Lung (tissue), 12 donors: ENCODE measurements around the gene UNC5A. TPM values are rescaled to one million over a fixed set of nuclear protein-coding genes. Genes with fewer than 3 reads are reported as not detected.

ENCODE experiments used
- ATAC-seq: fragments of 200-7000 bp; cut with Tn5 transposase; one replicate; pipeline ENCODE4 v1.9.1; 2020; ENCODE audit warnings: moderate number of reproducible peaks; ENCODE audit not compliant: insufficient read depth, low FRiP score
- DNase-seq, 3 donors: peaks; one replicate each; pipeline ENCODE4 v3.0.0-alpha.2; 2013 to 2017
- H3K27ac ChIP-seq, 2 donors: one replicate each; pipeline ENCODE4 v1.5.1; 2013; ENCODE audit warnings: mild to moderate bottlenecking in 2 of 2, moderate library complexity in 2 of 2, control low read depth in 1 of 2, inconsistent platforms in 1 of 2, low read depth in 1 of 2, low read length in 1 of 2
- H3K27me3 ChIP-seq, 3 donors: one replicate each; pipeline ENCODE4 v1.5.1; 2013; ENCODE audit warnings: low read length in 2 of 3; ENCODE audit not compliant: control insufficient read depth in 3 of 3, insufficient read depth in 3 of 3
- H3K36me3 ChIP-seq, 4 donors: one replicate each; pipeline ENCODE4 v1.5.1; 2013; ENCODE audit warnings: low read length in 4 of 4, mild to moderate bottlenecking in 1 of 4, moderate library complexity in 1 of 4; ENCODE audit not compliant: control insufficient read depth in 4 of 4, insufficient read depth in 4 of 4
- H3K4me1 ChIP-seq, 5 donors: one replicate each; pipeline ENCODE4 v1.5.1; 2013; ENCODE audit warnings: low read length in 5 of 5, mild to moderate bottlenecking in 2 of 5, moderate library complexity in 1 of 5; ENCODE audit not compliant: control insufficient read depth in 5 of 5, insufficient read depth in 5 of 5
- H3K4me3 ChIP-seq: one replicate; pipeline ENCODE4 v1.5.1; 2013; ENCODE audit warnings: mild to moderate bottlenecking, control low read depth, moderate library complexity
- H3K9ac ChIP-seq, 2 donors: one replicate each; pipeline ENCODE4 v1.5.1; 2013; ENCODE audit warnings: low read length in 2 of 2, control low read depth in 1 of 2; ENCODE audit not compliant: insufficient read depth in 1 of 2
- H3K9me3 ChIP-seq, 4 donors: one replicate each; pipeline ENCODE4 v1.5.1; 2013; ENCODE audit warnings: low read length in 3 of 4, mild to moderate bottlenecking in 1 of 4, moderate library complexity in 1 of 4; ENCODE audit not compliant: control insufficient read depth in 4 of 4, insufficient read depth in 3 of 4
- WGBS, 2 donors: extraction: QIAGEN DNeasy Blood & Tissue Kit; methylation state at CpG; one replicate each; pipeline ENCODE4 v1.1.7; 2013; 5-methylcytosine and 5-hydroxymethylcytosine counted together
- polyA plus RNA-seq, 2 donors: library from polyadenylated mRNA; stranded (reverse); fragments of 200-250 nt; gene quantifications; one replicate each; pipeline ENCODE4 v1.2.1, GENCODE V29; 2013
- total RNA-seq, 2 donors: library from RNA; depleted of rRNA in 1 of 2; stranded (reverse); fragments of >200 nt in 1 of 2; gene quantifications; one replicate each; pipeline ENCODE4 v1.2.1, GENCODE V29; 2014 to 2021
- TF ChIP-seq, protein P1 (sequence below): IDR thresholded peaks from 2 replicates; pipeline ENCODE4 v1.5.1; 2012; ENCODE audit warnings: mild to moderate bottlenecking; ENCODE audit errors: control extremely low read depth, extremely low read depth
- donor health status: control.
- donor health status: control.
- donor health status: Bipolar disorder and iron deficiency.
- donor health status: healthy.
- donor health status: DM: yes; HTN: yes; CAD: no.

UNC5A gene
- total and polyA plus RNA-seq, 4 donors: 0.08 to 0.40 (median 0.13) TPM

DNA sequence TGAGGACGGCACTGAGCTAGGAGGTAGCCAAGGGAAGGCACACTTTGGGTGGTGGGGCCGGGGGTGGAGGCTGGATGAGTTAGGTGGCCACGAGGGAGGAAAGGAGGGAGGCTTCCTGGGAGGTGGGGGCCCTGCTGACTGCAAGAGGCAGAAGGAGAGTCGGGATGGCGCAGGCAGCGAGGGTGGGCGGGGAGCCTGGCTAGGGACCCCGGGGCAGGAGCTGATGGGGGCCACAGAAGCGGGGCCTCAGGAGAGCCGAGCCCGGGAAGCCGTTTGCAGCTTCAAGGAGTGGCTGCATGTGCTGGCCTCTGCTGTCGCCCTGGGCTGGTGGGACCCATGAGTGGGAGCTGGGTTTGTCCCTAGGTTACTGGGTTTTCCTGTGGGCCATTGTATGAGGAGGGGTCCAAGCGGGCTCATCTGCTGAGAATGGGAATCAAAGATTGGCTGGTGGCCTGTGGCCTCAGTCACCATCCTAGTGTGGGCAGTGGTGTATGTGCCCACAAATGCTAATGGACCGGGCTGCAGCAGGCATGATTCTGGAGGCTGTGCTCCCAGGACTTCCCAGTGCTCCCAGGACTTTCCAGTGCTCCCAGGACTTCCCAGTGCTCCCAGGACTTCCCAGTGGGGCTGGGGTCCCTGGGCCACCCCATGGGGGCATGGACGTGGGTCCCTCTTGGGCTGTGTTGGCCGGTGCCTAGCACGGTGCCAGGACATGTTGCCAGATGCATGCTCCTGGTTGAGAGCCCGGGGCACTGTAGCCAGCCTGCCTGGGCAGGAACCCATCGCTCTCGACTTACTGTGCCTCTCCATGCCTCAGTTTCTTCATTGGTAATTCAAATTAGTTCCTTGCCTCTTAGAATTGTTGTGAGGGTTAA, 40.2 kb downstream of the UNC5A start:
- Histone ChIP-seq H3K4me3 (no peak overlapping the region), H3K9ac (no peak overlapping the region), H3K27ac (no peak overlapping the region), H3K36me3 (no peaks in the 10 kb centered on the region), H3K9me3 (peaks cover 0 to 5% (median 0%) of the 10 kb centered on the region in 4 donors), H3K27me3 (peaks cover 0 to 21% (median 10%) of the 10 kb centered on the region in 3 donors), H3K4me1 (no peaks in the 10 kb centered on the region)
- 78 to 86% methylated on average over 21 of the region's 21 CpGs for WGBS, 2 donors
- no peak for DNase-seq
- TF ChIP-seq, protein P1, sequence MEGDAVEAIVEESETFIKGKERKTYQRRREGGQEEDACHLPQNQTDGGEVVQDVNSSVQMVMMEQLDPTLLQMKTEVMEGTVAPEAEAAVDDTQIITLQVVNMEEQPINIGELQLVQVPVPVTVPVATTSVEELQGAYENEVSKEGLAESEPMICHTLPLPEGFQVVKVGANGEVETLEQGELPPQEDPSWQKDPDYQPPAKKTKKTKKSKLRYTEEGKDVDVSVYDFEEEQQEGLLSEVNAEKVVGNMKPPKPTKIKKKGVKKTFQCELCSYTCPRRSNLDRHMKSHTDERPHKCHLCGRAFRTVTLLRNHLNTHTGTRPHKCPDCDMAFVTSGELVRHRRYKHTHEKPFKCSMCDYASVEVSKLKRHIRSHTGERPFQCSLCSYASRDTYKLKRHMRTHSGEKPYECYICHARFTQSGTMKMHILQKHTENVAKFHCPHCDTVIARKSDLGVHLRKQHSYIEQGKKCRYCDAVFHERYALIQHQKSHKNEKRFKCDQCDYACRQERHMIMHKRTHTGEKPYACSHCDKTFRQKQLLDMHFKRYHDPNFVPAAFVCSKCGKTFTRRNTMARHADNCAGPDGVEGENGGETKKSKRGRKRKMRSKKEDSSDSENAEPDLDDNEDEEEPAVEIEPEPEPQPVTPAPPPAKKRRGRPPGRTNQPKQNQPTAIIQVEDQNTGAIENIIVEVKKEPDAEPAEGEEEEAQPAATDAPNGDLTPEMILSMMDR: no peak
- ATAC-seq: no peak

GRCh38 chr5:176851380-176851779, 41.0 kb downstream of the UNC5A start:
- DNase-seq (no peak), ATAC-seq (no peak)
- H3K4me1 ChIP-seq: no peaks in the 10 kb centered on the region
- TF ChIP-seq, protein P1: no peak
- H3K9ac ChIP-seq: no peak overlapping the region
- H3K36me3 ChIP-seq: no peaks in the 10 kb centered on the region
- WGBS, 2 donors: 75 to 83% methylated on average over 11 to 12 of the region's 12 CpGs
- H3K27me3 ChIP-seq: peaks cover 0 to 18% (median 6%) of the 10 kb centered on the region in 3 donors
- no peaks in the 10 kb centered on the region for H3K9me3 ChIP-seq
- no peak overlapping the region for H3K4me3 ChIP-seq
- H3K27ac ChIP-seq: no peak overlapping the region

- TF ChIP-seq, protein P1: no peak
- Histone ChIP-seq H3K27me3 (peaks cover 0 to 14% (median 6%) of the 10 kb centered on the region in 3 donors), H3K36me3 (no peaks in the 10 kb centered on the region), H3K27ac (no peak overlapping the region), H3K4me3 (no peak overlapping the region), H3K4me1 (no peaks in the 10 kb centered on the region), H3K9me3 (no peaks in the 10 kb centered on the region), H3K9ac (no peak overlapping the region)
- 65 to 79% methylated on average over 17 of the region's 17 CpGs for WGBS, 2 donors
- ATAC-seq (no peak), DNase-seq (no peak)
Measured at GRCh38 chr5:176851871-176852658, 41.7 kb downstream of the UNC5A start.
